Regular cardiac myocyte (primary cell): ENCODE results near the gene LANCL3. TPM values are rescaled to one million over a fixed set of nuclear protein-coding genes. Genes with fewer than 3 reads are reported as not detected.

Experiments
- total RNA-seq: library from RNA; depleted of rRNA; stranded (reverse); fragments of >200 nt; gene quantifications from 2 replicates; pipeline ENCODE4 v1.2.3, GENCODE V29; 2014

LANCL3 gene
- total RNA-seq = 0.28 and 0.38 TPM in 2 replicates

GRCh38 chrX:37571426-37572107 lies at the start of gene LANCL3:
TSS of gene LANCL3 (plus strand) at chrX:37571661. CDS start at chrX:37571871, 210 bp downstream.

GRCh38 chrX:37685381-37686359 lies 114.2 kb downstream of the LANCL3 start, which contains the start of gene XK:
TSS of gene XK (plus strand) at chrX:37685791. CDS start at chrX:37685962, 171 bp downstream.

Other genes with a start within 250 kb of the LANCL3 start
- gene PRRG1, start 222.3 kb upstream of the LANCL3 start, total RNA-seq = 14.7 and 15.5 TPM in 2 replicates
- gene XK, start 114.1 kb downstream of the LANCL3 start, total RNA-seq = under 0.01 and 0.19 TPM in 2 replicates
- gene CYBB, start 208.4 kb downstream of the LANCL3 start, total RNA-seq = under 0.01 TPM in 2 replicates